8988T (cell line): ENCODE results near the gene SNX20.

Experiments used
- DNase-seq: peaks from one replicate; pipeline ENCODE4 v3.0.0; 2011

The SNX20 gene

GRCh38 chr16:50704245-50704644 lies 23.1 kb upstream of the SNX20 start:
- DNase-seq: no peak

- no peak for DNase-seq
Observed at GRCh38 chr16:50702725-50703124, 21.6 kb upstream of the SNX20 start.

GRCh38 chr16:50699326-50700159 lies 18.4 kb upstream of the SNX20 start:
- no peak for DNase-seq

GRCh38 chr16:50697881-50698767 lies 17.0 kb upstream of the SNX20 start:
- no peak for DNase-seq

- no peak for DNase-seq
Observed at GRCh38 chr16:50697421-50697715, 16.3 kb upstream of the SNX20 start.

- DNase-seq: no peak
Observed at GRCh38 chr16:50696575-50697420, 15.7 kb upstream of the SNX20 start.

- DNase-seq: no peak
Observed at GRCh38 chr16:50696126-50696525, 15.0 kb upstream of the SNX20 start.

- DNase-seq: no peak
Observed at GRCh38 chr16:50695017-50696000, 14.2 kb upstream of the SNX20 start.

GRCh38 chr16:50694206-50694605 lies 13.1 kb upstream of the SNX20 start:
- no peak for DNase-seq

- DNase-seq: peak; percentile 89
Observed at GRCh38 chr16:50692999-50693781, 12.1 kb upstream of the SNX20 start, which contains the start of gene NOD2. Gene NOD2 (plus strand): TSS chr16:50693606. CDS start chr16:50699496, 5,890 bp downstream.

GRCh38 chr16:50692644-50692998 lies 11.5 kb upstream of the SNX20 start:
- no peak for DNase-seq

- no peak for DNase-seq
Observed at GRCh38 chr16:50690177-50690576, 9.1 kb upstream of the SNX20 start.

- DNase-seq: no peak
Observed at GRCh38 chr16:50688867-50689266, 7.8 kb upstream of the SNX20 start.

- no peak for DNase-seq
Observed at GRCh38 chr16:50688083-50688482, 7.0 kb upstream of the SNX20 start.

- DNase-seq: no peak
Observed at GRCh38 chr16:50685462-50686063, 4.5 kb upstream of the SNX20 start.

- no peak for DNase-seq
Observed at GRCh38 chr16:50684823-50685461, 3.8 kb upstream of the SNX20 start.

GRCh38 chr16:50683689-50684374 lies 2.7 kb upstream of the SNX20 start:
- DNase-seq: no peak

- no peak for DNase-seq
Observed at GRCh38 chr16:50680556-50680893, 587 bp downstream of the SNX20 start.

- no peak for DNase-seq
Observed at GRCh38 chr16:50679676-50680555, 1.2 kb downstream of the SNX20 start.
